MCF 10A (cell line): ENCODE measurements around the gene CACNG4. TPM values are rescaled to one million over a fixed set of nuclear protein-coding genes. Genes with fewer than 3 reads are reported as not detected.

Source experiments
- BruUV-seq: library from RNA; stranded (reverse); fragments of 400-500 nt; replicated peaks from 2 replicates; lab custom pipeline; 2021; lab: Mats Ljungman, UMichigan
- CTCF ChIA-PET: fragments of 300-600 bp; sonication (Branson Sonifier 250); formaldehyde crosslinking; extraction: SDS; loops from one replicate; lab custom pipeline; 2021; ENCODE audit warnings: antibody characterized with exemption, inconsistent platforms; lab: Yijun Ruan, JAX
- POLR2A ChIA-PET: fragments of 300-600, 350-650 bp; sonication (Branson Sonifier 250); formaldehyde crosslinking; extraction: SDS; loops from one replicate; lab custom pipeline; 2020; ENCODE audit warnings: antibody characterized with exemption, inconsistent platforms; lab: Yijun Ruan, JAX
- DNase-seq: peaks from one replicate; pipeline ENCODE4 v3.0.0-alpha.2; 2018; ENCODE audit not compliant: unreplicated experiment
- H3K27ac Mint-ChIP-seq: one replicate; pipeline ENCODE4 v1.8.0; 2022; ENCODE audit warnings: mild to moderate bottlenecking, low read depth, mixed read lengths; ENCODE audit not compliant: unreplicated experiment
- H3K27me3 Mint-ChIP-seq: one replicate; pipeline ENCODE4 v1.8.0; 2022; ENCODE audit warnings: mixed read lengths; ENCODE audit not compliant: insufficient read depth, unreplicated experiment
- H3K36me3 Mint-ChIP-seq: one replicate; pipeline ENCODE4 v1.8.0; 2022; ENCODE audit warnings: mild to moderate bottlenecking, moderate library complexity, mixed read lengths; ENCODE audit not compliant: insufficient read depth, unreplicated experiment
- H3K4me1 Mint-ChIP-seq: one replicate; pipeline ENCODE4 v1.8.0; 2022; ENCODE audit warnings: mixed read lengths; ENCODE audit not compliant: insufficient read depth, unreplicated experiment
- H3K4me3 Mint-ChIP-seq: one replicate; pipeline ENCODE4 v1.8.0; 2022; ENCODE audit warnings: mild to moderate bottlenecking, moderate library complexity, mixed read lengths; ENCODE audit not compliant: unreplicated experiment
- H3K9me3 Mint-ChIP-seq: one replicate; pipeline ENCODE4 v1.8.0; 2022; ENCODE audit warnings: mixed read lengths; ENCODE audit not compliant: unreplicated experiment
- CTCF ChIP-seq: fragments of 200-600 bp; IDR thresholded peaks from one replicate; pipeline ENCODE4 v1.8.0; 2022; ENCODE audit warnings: antibody characterized with exemption, mild to moderate bottlenecking; ENCODE audit not compliant: unreplicated experiment
- intact Hi-C: fragments of 100-400 bp; cut with micrococcal nuclease; formaldehyde crosslinking; loops from 2 replicates; pipeline ENCODE4 v1.14.1; 2022
- total RNA-seq: library from RNA; stranded (reverse); gene quantifications from 2 replicates; pipeline ENCODE4 v1.2.3, GENCODE V29; 2022

Gene CACNG4
- total RNA-seq, 1 experiment from 2014 or later: not detected

DNA sequence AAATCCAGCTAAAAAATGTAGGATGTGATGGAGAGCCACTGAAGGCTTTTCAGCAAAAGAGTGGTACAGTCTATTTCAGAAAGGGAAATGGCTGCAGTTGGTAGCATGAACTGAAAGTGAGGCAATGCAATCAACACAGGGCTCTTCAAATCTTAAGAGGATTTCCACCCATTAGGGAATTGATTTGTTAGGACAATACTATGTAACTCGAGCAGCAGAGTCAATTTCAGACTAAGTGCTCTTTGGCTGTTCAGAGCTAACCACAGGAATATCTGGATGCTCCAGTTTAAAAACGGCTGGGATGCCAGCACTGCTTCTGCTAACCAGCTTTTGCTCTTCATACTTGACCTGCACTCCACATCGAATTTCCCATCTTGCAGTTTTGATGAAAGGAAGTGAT, 104.5 kb downstream of the CACNG4 start:
- ChIA-PET CTCF (no interaction called here), POLR2A (interaction anchor here (1.5 kb wide), 1 partner anchor 10 kb away, joined by 3 read pairs; no protein-coding TSS in a partner anchor)
- no peak for TF ChIP-seq CTCF
- Mint-ChIP-seq H3K36me3 (peaks cover 36% of the 10 kb centered on the region), H3K27ac (no peak overlapping the region), H3K27me3 (no peaks in the 10 kb centered on the region), H3K4me3 (no peak overlapping the region), H3K9me3 (no peaks in the 10 kb centered on the region), H3K4me1 (no peaks in the 10 kb centered on the region)
- BruUV-seq: no TSS peak
- no peak for DNase-seq
- intact Hi-C loops: no loop called here

- no peak for TF ChIP-seq CTCF
- H3K27ac Mint-ChIP-seq: no peak overlapping the region
- H3K27me3 Mint-ChIP-seq: no peaks in the 10 kb centered on the region
- DNase-seq: no peak
- intact Hi-C loops: no loop called here
- POLR2A ChIA-PET: interaction anchor here (0.5 to 1.5 kb wide), 3 partner anchors 9 to 143 kb away, joined by 3 read pairs; no protein-coding TSS in a partner anchor
- no peaks in the 10 kb centered on the region for H3K4me1 Mint-ChIP-seq
- BruUV-seq: no TSS peak
- H3K36me3 Mint-ChIP-seq: peaks cover 37% of the 10 kb centered on the region
- CTCF ChIA-PET: interaction anchor here (1.0 kb wide), 1 partner anchor 344 kb away, joined by 3 read pairs; no protein-coding TSS in a partner anchor
- no peak overlapping the region for H3K4me3 Mint-ChIP-seq
- H3K9me3 Mint-ChIP-seq: no peaks in the 10 kb centered on the region
Measured at GRCh38 chr17:67069603-67070136, 105.2 kb downstream of the CACNG4 start.

GRCh38 chr17:67071595-67071994, 107.1 kb downstream of the CACNG4 start:
- no peaks in the 10 kb centered on the region for H3K27me3 Mint-ChIP-seq
- H3K27ac Mint-ChIP-seq: no peak overlapping the region

GRCh38 chr17:67072885-67073284, 108.4 kb downstream of the CACNG4 start:
- TF ChIP-seq CTCF: no peak
- Mint-ChIP-seq H3K4me3 (no peak overlapping the region), H3K27ac (no peak overlapping the region), H3K4me1 (no peaks in the 10 kb centered on the region), H3K27me3 (no peaks in the 10 kb centered on the region), H3K36me3 (peaks cover 47% of the 10 kb centered on the region), H3K9me3 (no peaks in the 10 kb centered on the region)
- DNase-seq: no peak
- no TSS peak for BruUV-seq
- CTCF ChIA-PET: no interaction called here
- POLR2A ChIA-PET: no interaction called here
- intact Hi-C loops: no loop called here

More at GRCh38 chr17:67071595-67071994, 107.1 kb downstream of the CACNG4 start:
- DNase-seq: no peak
- intact Hi-C loops: no loop called here
- no peak for TF ChIP-seq CTCF
- ChIA-PET POLR2A (no interaction called here), CTCF (no interaction called here)
- Mint-ChIP-seq H3K9me3 (no peaks in the 10 kb centered on the region), H3K4me3 (no peak overlapping the region), H3K4me1 (no peaks in the 10 kb centered on the region), H3K36me3 (peaks cover 41% of the 10 kb centered on the region)
- BruUV-seq: no TSS peak
